GM18517 (cell line): ENCODE results near the gene RALGPS1.
"Not testable (repeated sequence)": the region's sequence is repeated elsewhere in the genome, so short reads cannot be mapped to it uniquely, and the experiment has no call there.

Source experiments
- ATAC-seq: cut with Tn5 transposase; IDR thresholded peaks from one replicate; pipeline ENCODE4 v1.9.1; 2021; ENCODE audit warnings: mild to moderate bottlenecking, moderate library complexity; ENCODE audit not compliant: unreplicated experiment

The RALGPS1 gene

GRCh38 chr9:127132921-127133647, 218.5 kb downstream of the RALGPS1 start:
- no peak for ATAC-seq

GRCh38 chr9:127133739-127134167, 219.2 kb downstream of the RALGPS1 start:
- no peak for ATAC-seq

- ATAC-seq: no peak
Measured at GRCh38 chr9:127135056-127135745, 220.6 kb downstream of the RALGPS1 start.

- no peak for ATAC-seq
Measured at GRCh38 chr9:127136081-127136879, 221.7 kb downstream of the RALGPS1 start.

- ATAC-seq: no peak
Measured at GRCh38 chr9:127136880-127137639, 222.5 kb downstream of the RALGPS1 start.

GRCh38 chr9:127137640-127138360, 223.2 kb downstream of the RALGPS1 start:
- ATAC-seq: no peak

- ATAC-seq: no peak
Measured at GRCh38 chr9:127138444-127138843, 223.9 kb downstream of the RALGPS1 start.

GRCh38 chr9:127139071-127139731, 224.6 kb downstream of the RALGPS1 start:
- no peak for ATAC-seq

GRCh38 chr9:127139775-127140174, 225.2 kb downstream of the RALGPS1 start:
- no peak for ATAC-seq

GRCh38 chr9:127140181-127140580, 225.6 kb downstream of the RALGPS1 start:
- no peak for ATAC-seq

GRCh38 chr9:127140842-127141675, 226.5 kb downstream of the RALGPS1 start:
- no peak for ATAC-seq

GRCh38 chr9:127142291-127142690, 227.7 kb downstream of the RALGPS1 start:
- no peak for ATAC-seq

GRCh38 chr9:127142931-127143464, 228.4 kb downstream of the RALGPS1 start:
- ATAC-seq: no peak

GRCh38 chr9:127143920-127144465, 229.4 kb downstream of the RALGPS1 start:
- no peak for ATAC-seq

- no peak for ATAC-seq
Measured at GRCh38 chr9:127144670-127145445, 230.3 kb downstream of the RALGPS1 start.

GRCh38 chr9:127146841-127147240, 232.3 kb downstream of the RALGPS1 start:
- ATAC-seq: not testable (repeated sequence)

- no peak for ATAC-seq
Measured at GRCh38 chr9:127147251-127147650, 232.7 kb downstream of the RALGPS1 start.
